H1 (cell line): Measurements from ENCODE around the gene EPB41L3. TPM values are rescaled to one million over a fixed set of nuclear protein-coding genes. Genes with fewer than 3 reads are reported as not detected.

Experiments used
- BRCA1 ChIP-seq: IDR thresholded peaks from 2 replicates; pipeline ENCODE4 v1.6.1; 2012; ENCODE audit warnings: low read depth, low read length, improper control_type of control experiment
- EP300 ChIP-seq, 2 experiments: IDR thresholded peaks; 1 replicate in 1 of 2; 2 replicates in 1 of 2; pipeline ENCODE4 v1.6.1; 2011 to 2012; ENCODE audit warnings: low read depth in 2 of 2, low read length in 2 of 2, mild to moderate bottlenecking in 2 of 2, borderline replicate concordance in 1 of 2, inconsistent platforms in 1 of 2, moderate library complexity in 1 of 2
- KDM1A ChIP-seq: fragments of 200-600, 300-600 bp; sonication (generic); IDR thresholded peaks from 2 replicates; pipeline ENCODE4 v1.7.1; 2016; ENCODE audit warnings: mild to moderate bottlenecking, low read length, borderline replicate concordance
- KDM5A ChIP-seq: fragments of 200-600 bp; IDR thresholded peaks from 2 replicates; pipeline ENCODE4 v1.7.1; 2012; ENCODE audit warnings: mild to moderate bottlenecking, low read length, inconsistent platforms, mixed read lengths
- MAFK ChIP-seq: IDR thresholded peaks from 2 replicates; pipeline ENCODE4 v1.6.1; 2012; ENCODE audit warnings: low read depth, mild to moderate bottlenecking, improper control_type of control experiment, low read length
- SIN3A ChIP-seq, 2 experiments: IDR thresholded peaks in 1 of 2; conservative IDR thresholded peaks in 1 of 2; 2 replicates each; pipeline ENCODE4 v1.6.1; 2011 to 2012; ENCODE audit warnings: low read length in 2 of 2, improper control_type of control experiment in 1 of 2, low read depth in 1 of 2, mild to moderate bottlenecking in 1 of 2
- polyA plus RNA-seq, 7 experiments: library from polyadenylated mRNA; depleted of rRNA in 3 of 7; stranded (reverse) in 5 of 7; unstranded in 2 of 7; fragments of >200 nt in 5 of 7; fragments of 200-250 nt in 2 of 7; gene quantifications; 1 replicate in 5 of 7; 2 replicates in 1 of 7; 4 replicates in 1 of 7; pipeline versions ENCODE4 v1.2.1 to v1.2.3, GENCODE V29; 2011 to 2013; ENCODE audit warnings: missing spikeins in 2 of 7, mixed read lengths in 2 of 7
- total RNA-seq: library from RNA; stranded (reverse); fragmentation: NEBNext Ultra II Directional; extraction: Animal tissue kit (Norgen Biotek cat#: 25700); gene quantifications from 2 replicates; pipeline ENCODE4 v1.2.1, GENCODE V29; 2021
- TF ChIP-seq, protein P1 (sequence below), 3 experiments: IDR thresholded peaks; 1 replicate in 2 of 3; 2 replicates in 1 of 3; pipeline versions ENCODE4 v1.5.1 to v1.6.1; 2011; ENCODE audit warnings: low read length in 3 of 3, mild to moderate bottlenecking in 3 of 3, inconsistent platforms in 2 of 3, low read depth in 1 of 3, moderate library complexity in 1 of 3; ENCODE audit not compliant: insufficient read depth in 1 of 3; ENCODE audit errors: control extremely low read depth in 1 of 3

Gene EPB41L3
- total and polyA plus RNA-seq, 2 of the 8 experiments (the other 6 are each of a cell fraction or from before 2014, with no cell fraction given), result 7.9 to 16.1 TPM

DNA sequence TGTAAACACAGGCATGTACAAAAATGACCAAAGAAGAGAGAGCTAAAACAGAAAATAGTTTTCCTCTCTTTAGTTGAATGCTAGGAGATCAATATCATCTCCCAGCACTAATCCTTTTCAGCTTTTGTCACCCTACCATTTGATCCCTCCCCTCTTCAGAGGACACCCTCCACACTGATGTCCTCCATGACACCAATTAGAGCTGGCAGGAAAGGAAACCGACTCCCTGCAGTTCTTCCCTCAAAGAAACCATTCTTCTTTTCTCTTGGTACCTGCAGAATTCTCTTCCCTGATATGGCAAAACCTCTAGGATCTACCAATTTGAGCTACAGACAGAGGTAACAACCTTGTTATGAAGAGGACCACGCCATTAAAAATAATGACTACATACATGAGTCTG, 5.3 kb downstream of the EPB41L3 start (continued):
- TF ChIP-seq, protein P1, sequence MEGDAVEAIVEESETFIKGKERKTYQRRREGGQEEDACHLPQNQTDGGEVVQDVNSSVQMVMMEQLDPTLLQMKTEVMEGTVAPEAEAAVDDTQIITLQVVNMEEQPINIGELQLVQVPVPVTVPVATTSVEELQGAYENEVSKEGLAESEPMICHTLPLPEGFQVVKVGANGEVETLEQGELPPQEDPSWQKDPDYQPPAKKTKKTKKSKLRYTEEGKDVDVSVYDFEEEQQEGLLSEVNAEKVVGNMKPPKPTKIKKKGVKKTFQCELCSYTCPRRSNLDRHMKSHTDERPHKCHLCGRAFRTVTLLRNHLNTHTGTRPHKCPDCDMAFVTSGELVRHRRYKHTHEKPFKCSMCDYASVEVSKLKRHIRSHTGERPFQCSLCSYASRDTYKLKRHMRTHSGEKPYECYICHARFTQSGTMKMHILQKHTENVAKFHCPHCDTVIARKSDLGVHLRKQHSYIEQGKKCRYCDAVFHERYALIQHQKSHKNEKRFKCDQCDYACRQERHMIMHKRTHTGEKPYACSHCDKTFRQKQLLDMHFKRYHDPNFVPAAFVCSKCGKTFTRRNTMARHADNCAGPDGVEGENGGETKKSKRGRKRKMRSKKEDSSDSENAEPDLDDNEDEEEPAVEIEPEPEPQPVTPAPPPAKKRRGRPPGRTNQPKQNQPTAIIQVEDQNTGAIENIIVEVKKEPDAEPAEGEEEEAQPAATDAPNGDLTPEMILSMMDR (IDR thresholded peaks at IDR 0.05; ENCODE audit: control extremely low read depth in 1 of 3, insufficient read depth in 1 of 3, low read depth in 1 of 3, low read length in 3 of 3), result no peak
- TF ChIP-seq EP300 (IDR thresholded peaks at IDR 0.05; ENCODE audit: borderline replicate concordance in 1 of 2, low read depth in 2 of 2, low read length in 2 of 2) (no peak), SIN3A (conservative IDR thresholded peaks at IDR 0.05 in 1 of 2, IDR thresholded peaks at IDR 0.05 in 1 of 2; ENCODE audit: low read depth in 1 of 2, low read length in 2 of 2) (no peak), KDM1A (no peak), BRCA1 (no peak), KDM5A (no peak), MAFK (no peak)
- TF ChIP-seq, all 59 proteins: peak for 0
